ENCODE measurements around the gene EPS8L2. TPM values are rescaled to one million over a fixed set of nuclear protein-coding genes. Genes with fewer than 3 reads are reported as not detected.

Gene EPS8L2
- total and polyA plus RNA-seq, 2 of the 13 experiments (the other 11 are each of a cell fraction or from before 2014, with no cell fraction given), result 89.3 to 416 TPM

GRCh38 chr11:662689-663274, 43.2 kb upstream of the EPS8L2 start (continued):
- 0 out of 2 replicates have a peak, but pooled peaks have one; percentile 25 for TF ChIP-seq PATZ1 (CRISPR knock-in tag; IDR thresholded peaks at IDR 0.05)
- no peak for TF ChIP-seq MAFK (conservative IDR thresholded peaks at IDR 0.05 in 1 of 2, IDR thresholded peaks at IDR 0.05 in 1 of 2; ENCODE audit: low read length in 2 of 2)
- peak; percentile 91 for TF ChIP-seq CTCF (CRISPR knock-in tag; IDR thresholded peaks at IDR 0.05)
- 0 out of 2 replicates have a peak, but pooled peaks have one; percentile 22 for TF ChIP-seq GABPB1 (CRISPR knock-in tag; IDR thresholded peaks at IDR 0.05)
- TF ChIP-seq ZNF282 (IDR thresholded peaks at IDR 0.05; ENCODE audit: partially characterized antibody), result no peak
- TF ChIP-seq, protein P1, sequence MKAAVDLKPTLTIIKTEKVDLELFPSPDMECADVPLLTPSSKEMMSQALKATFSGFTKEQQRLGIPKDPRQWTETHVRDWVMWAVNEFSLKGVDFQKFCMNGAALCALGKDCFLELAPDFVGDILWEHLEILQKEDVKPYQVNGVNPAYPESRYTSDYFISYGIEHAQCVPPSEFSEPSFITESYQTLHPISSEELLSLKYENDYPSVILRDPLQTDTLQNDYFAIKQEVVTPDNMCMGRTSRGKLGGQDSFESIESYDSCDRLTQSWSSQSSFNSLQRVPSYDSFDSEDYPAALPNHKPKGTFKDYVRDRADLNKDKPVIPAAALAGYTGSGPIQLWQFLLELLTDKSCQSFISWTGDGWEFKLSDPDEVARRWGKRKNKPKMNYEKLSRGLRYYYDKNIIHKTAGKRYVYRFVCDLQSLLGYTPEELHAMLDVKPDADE (CRISPR knock-in tag; IDR thresholded peaks at IDR 0.05), result no peak
- TF ChIP-seq, protein P2, sequence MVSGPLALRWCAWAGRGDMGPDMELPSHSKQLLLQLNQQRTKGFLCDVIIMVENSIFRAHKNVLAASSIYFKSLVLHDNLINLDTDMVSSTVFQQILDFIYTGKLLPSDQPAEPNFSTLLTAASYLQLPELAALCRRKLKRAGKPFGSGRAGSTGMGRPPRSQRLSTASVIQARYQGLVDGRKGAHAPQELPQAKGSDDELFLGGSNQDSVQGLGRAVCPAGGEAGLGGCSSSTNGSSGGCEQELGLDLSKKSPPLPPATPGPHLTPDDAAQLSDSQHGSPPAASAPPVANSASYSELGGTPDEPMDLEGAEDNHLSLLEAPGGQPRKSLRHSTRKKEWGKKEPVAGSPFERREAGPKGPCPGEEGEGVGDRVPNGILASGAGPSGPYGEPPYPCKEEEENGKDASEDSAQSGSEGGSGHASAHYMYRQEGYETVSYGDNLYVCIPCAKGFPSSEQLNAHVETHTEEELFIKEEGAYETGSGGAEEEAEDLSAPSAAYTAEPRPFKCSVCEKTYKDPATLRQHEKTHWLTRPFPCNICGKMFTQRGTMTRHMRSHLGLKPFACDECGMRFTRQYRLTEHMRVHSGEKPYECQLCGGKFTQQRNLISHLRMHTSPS (CRISPR knock-in tag; IDR thresholded peaks at IDR 0.05; ENCODE audit: low read depth), result peak; percentile 79; the same call in 1 of the 2 replicates
- peak; percentile 41; the same call in 1 of the 2 replicates for TF ChIP-seq SAP130 (CRISPR knock-in tag; IDR thresholded peaks at IDR 0.05; ENCODE audit: low read depth)

All from HepG2 (cell line).